Colonic mucosa (tissue), 4 donors: ENCODE measurements around the gene ZNF660. TPM values are rescaled to one million over a fixed set of nuclear protein-coding genes. Genes with fewer than 3 reads are reported as not detected.
"Not testable (repeated sequence)": the region's sequence is repeated elsewhere in the genome, so short reads cannot be mapped to it uniquely, and the experiment has no call there.

Experiments used
- DNase-seq: peaks from one replicate; pipeline ENCODE4 v3.0.0-alpha.2; 2020
- H3K27ac ChIP-seq: fragments of 200-600 bp; one replicate; pipeline ENCODE4 v1.8.0; 2021
- H3K27me3 ChIP-seq: fragments of 200-600 bp; one replicate; pipeline ENCODE4 v1.8.0; 2021
- H3K36me3 ChIP-seq: fragments of 200-600 bp; one replicate; pipeline ENCODE4 v1.8.0; 2021
- H3K4me1 ChIP-seq: fragments of 200-600 bp; one replicate; pipeline ENCODE4 v1.8.0; 2021; ENCODE audit warnings: mild to moderate bottlenecking
- H3K4me3 ChIP-seq: fragments of 200-600 bp; one replicate; pipeline ENCODE4 v1.8.0; 2021
- H3K9ac ChIP-seq, 2 donors: one replicate each; pipeline ENCODE4 v1.7.0; 2013; ENCODE audit warnings: control low read depth in 2 of 2, low read depth in 2 of 2, low read length in 2 of 2
- H3K9me3 ChIP-seq: fragments of 200-600 bp; one replicate; pipeline ENCODE4 v1.8.0; 2021
- CTCF ChIP-seq: fragments of 200-600 bp; IDR thresholded peaks from one replicate; pipeline ENCODE4 v1.8.0; 2022; ENCODE audit warnings: antibody characterized with exemption, mild to moderate bottlenecking
- intact Hi-C: fragments of 100-400 bp; cut with DNase I; formaldehyde crosslinking; loops from one replicate; pipeline ENCODE4 v1.14.1; 2022
- total RNA-seq, 2 donors: library from RNA; stranded (reverse); fragmentation: NEBNext Ultra II Directional in 1 of 2; extraction: Animal tissue kit (Norgen Biotek cat#: 25700) in 1 of 2; gene quantifications; one replicate each; pipeline ENCODE4 v1.2.1, GENCODE V29; 2021
- donor health status: healthy.
- donor health status: DM: no; HTN: no; CAD: no.
- donor health status: DM: no; HTN: no; CAD: no.

ZNF660 gene
- total RNA-seq, 2 donors from 2014 or later = 0.57 to 0.72 TPM

DNA sequence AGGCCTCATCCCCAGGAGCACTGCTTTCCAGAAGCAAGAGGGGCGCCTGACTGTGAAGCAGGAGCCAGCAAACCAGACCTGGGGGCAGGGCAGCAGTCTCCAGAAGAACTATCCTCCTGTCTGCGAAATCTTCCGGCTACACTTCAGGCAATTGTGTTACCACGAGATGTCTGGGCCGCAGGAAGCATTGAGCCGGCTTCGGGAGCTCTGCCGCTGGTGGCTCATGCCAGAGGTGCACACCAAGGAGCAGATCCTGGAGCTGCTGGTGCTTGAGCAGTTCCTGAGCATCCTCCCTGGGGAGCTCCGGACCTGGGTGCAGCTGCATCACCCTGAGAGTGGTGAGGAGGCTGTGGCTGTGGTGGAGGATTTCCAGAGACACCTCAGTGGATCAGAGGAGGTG is 27.7 kb upstream of the ZNF660 start:
- intact Hi-C loops = no loop called here
- Histone ChIP-seq H3K4me1 (peaks cover 9% of the 10 kb centered on the region), H3K27me3 (no peaks in the 10 kb centered on the region), H3K27ac (no peak overlapping the region), H3K36me3 (no peaks in the 10 kb centered on the region), H3K9ac (no peak overlapping the region), H3K9me3 (no peaks in the 10 kb centered on the region), H3K4me3 (no peak overlapping the region)
- DNase-seq = no peak
- TF ChIP-seq CTCF = no peak

DNA sequence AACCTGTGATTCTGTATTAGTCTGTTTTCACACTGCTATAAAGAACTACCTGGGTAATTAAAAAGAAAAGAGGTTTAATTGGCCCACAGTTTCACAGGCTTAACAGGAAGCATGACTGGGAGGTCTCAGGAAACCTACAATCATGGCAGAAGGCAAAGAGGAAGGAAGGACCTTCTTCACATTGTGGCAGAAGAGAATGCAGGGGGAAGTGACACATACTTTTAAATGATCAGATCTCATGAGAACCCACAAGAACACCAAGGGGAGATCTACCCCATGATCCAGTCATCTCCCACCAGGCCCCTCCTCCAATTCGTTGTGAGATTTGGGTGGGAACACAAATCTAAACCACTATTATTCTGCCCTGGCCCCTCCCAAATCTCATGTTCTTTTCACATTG is 23.7 kb upstream of the ZNF660 start:
- no peaks in the 10 kb centered on the region for H3K36me3 ChIP-seq

DNA sequence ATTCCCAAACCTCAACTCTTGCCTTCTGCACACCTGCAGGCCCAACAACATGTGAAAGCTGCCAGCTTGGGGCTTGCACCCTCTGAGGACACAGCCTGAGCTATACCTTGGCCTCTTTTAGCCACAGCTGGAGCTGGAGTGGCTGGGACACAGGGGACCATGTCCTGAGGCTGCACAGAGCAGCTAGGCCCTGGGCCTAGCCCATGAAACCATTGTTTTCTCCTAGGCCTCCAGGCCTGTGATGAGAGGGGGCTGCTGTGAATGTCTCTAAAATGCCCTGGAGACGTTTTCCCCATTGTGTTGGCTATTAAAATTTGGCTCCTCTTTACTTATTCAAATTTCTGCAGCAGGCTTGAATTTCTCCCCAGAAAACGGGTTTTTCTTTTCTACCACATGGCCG is 22.6 kb upstream of the ZNF660 start:
- no peak overlapping the region for H3K4me3 ChIP-seq
- intact Hi-C loops = no loop called here
- H3K27ac ChIP-seq = no peak overlapping the region
- no peaks in the 10 kb centered on the region for H3K4me1 ChIP-seq
- no peak for DNase-seq
- no peaks in the 10 kb centered on the region for H3K9me3 ChIP-seq
- no peaks in the 10 kb centered on the region for H3K27me3 ChIP-seq
- H3K9ac ChIP-seq = no peak overlapping the region
- no peak for TF ChIP-seq CTCF
- no peaks in the 10 kb centered on the region for H3K36me3 ChIP-seq

More for the DNA sequence above, 23.7 kb upstream of the ZNF660 start:
- Histone ChIP-seq H3K4me1 (peaks cover 4% of the 10 kb centered on the region), H3K9me3 (no peaks in the 10 kb centered on the region), H3K4me3 (no peak overlapping the region), H3K9ac (no peak overlapping the region), H3K27ac (no peak overlapping the region), H3K27me3 (no peaks in the 10 kb centered on the region)
- TF ChIP-seq CTCF = no peak
- intact Hi-C loops = no loop called here
- no peak for DNase-seq

- H3K4me1 ChIP-seq = no peaks in the 10 kb centered on the region
- no peak overlapping the region for H3K9ac ChIP-seq
- no peaks in the 10 kb centered on the region for H3K36me3 ChIP-seq
- TF ChIP-seq CTCF = no peak
- no peaks in the 10 kb centered on the region for H3K27me3 ChIP-seq
- no peaks in the 10 kb centered on the region for H3K9me3 ChIP-seq
- no peak overlapping the region for H3K4me3 ChIP-seq
- no peak for DNase-seq
- intact Hi-C loops = no loop called here
- H3K27ac ChIP-seq = no peak overlapping the region
These were observed 16.2 kb upstream of the ZNF660 start for GRCh38 chr3:44568561-44568960.

GRCh38 chr3:44571024-44571423 is 13.7 kb upstream of the ZNF660 start:
- no peak overlapping the region for H3K27ac ChIP-seq
- H3K4me1 ChIP-seq = no peaks in the 10 kb centered on the region
- intact Hi-C loops = no loop called here
- no peak for DNase-seq
- no peak for TF ChIP-seq CTCF
- no peaks in the 10 kb centered on the region for H3K9me3 ChIP-seq
- no peaks in the 10 kb centered on the region for H3K36me3 ChIP-seq
- no peak overlapping the region for H3K9ac ChIP-seq
- no peaks in the 10 kb centered on the region for H3K27me3 ChIP-seq
- H3K4me3 ChIP-seq = no peak overlapping the region

DNA sequence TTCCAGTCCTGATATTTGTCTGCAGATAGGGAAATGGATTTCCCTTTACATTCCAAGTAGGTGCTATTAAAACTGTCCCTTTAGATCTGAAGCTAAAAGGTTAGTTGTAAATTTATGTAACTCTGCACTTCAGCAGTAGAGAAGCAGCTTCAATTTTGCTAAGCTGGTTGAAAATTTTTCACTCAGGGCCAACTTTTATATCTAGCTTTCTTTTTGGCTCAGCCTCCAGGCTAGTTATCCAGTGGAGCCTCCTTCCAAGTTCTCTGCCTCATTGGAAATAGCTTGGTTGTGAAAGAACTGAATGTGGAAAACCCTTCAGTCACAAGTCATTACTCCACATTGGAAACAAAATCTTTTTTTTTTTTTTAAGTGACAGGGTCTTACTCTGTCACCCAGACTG is 8.2 kb upstream of the ZNF660 start:
- Histone ChIP-seq H3K4me1 (no peaks in the 10 kb centered on the region), H3K27ac (no peak overlapping the region), H3K27me3 (no peaks in the 10 kb centered on the region), H3K36me3 (no peaks in the 10 kb centered on the region), H3K4me3 (no peak overlapping the region), H3K9me3 (no peaks in the 10 kb centered on the region), H3K9ac (no peak overlapping the region)
- no peak for TF ChIP-seq CTCF
- intact Hi-C loops = no loop called here
- DNase-seq = no peak

DNA sequence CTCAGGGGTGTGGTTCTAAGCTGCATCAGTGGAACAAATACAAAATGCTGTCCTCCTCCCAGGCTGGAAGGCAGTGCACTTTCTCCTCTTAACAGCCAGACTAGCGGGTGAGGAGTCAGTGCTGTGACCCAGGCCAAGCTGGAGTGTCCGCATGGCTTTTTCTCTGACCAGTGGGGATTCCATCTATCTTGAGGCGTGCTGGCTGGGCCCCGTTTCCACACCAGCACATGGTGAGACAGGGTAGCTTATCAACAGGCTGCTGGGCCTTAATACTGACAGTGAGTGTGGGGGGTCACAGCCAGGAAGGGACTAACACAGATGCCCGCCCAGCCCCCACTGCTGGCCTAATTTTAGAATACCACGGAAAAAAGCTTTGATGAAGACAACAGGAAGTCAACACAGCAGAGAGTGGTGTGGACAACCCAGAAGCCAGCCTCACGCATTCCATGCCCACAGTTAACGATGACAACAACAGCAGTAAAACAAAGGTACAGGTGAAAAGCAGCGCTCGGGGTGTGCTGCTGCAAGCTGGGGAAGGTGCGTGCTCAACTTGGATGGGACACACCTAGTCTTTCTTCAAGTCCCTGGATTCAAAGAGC is 7.3 kb upstream of the ZNF660 start:
- H3K4me3 ChIP-seq, H3K9me3 ChIP-seq, H3K36me3 ChIP-seq, H3K27me3 ChIP-seq, intact Hi-C loops, H3K9ac ChIP-seq, H3K27ac ChIP-seq, DNase-seq, H3K4me1 ChIP-seq: not testable (repeated sequence)

DNA sequence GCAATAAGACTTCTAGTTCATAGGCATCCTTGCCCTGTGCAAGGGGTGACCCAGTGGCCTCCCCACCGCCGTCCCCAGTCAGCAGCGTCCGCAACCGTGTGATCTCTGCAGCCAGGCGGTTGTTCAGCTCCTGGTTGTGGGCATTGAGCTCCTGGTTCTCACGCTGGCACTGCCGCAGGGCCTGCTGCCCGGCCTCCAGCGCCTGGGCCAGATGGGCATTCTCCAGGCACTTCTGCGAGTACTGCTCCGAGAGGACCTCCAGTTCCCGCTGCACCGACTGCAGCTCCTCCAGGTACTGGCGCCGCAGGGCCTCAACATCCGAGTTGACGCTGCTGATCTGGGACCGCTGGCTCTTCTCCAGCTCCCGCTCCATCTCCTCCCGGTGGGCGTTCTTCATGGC is 6.4 kb upstream of the ZNF660 start:
- H3K27ac ChIP-seq, intact Hi-C loops, H3K4me3 ChIP-seq, H3K36me3 ChIP-seq, H3K9ac ChIP-seq, H3K9me3 ChIP-seq, H3K4me1 ChIP-seq, H3K27me3 ChIP-seq, DNase-seq: not testable (repeated sequence)
